ENCODE data around the gene GASK1A.

GRCh38 chr3:42946050-42946449 lies 33.1 kb upstream of the GASK1A start:
- TF ChIP-seq CTCF (IDR thresholded peaks at IDR 0.05) (no peak), POLR2A (IDR thresholded peaks at IDR 0.05) (no peak)

Data from heart left ventricle (tissue), 13 donors.